Activated naive CD8-positive, alpha-beta T cell treated with anti-CD3 and anti-CD28 coated beads, Interleukin-2, amount 50 U/mL, for 24 hours (primary cell): Measurements from ENCODE around the gene CCNY.
A peak's percentile ranks its signal among the peaks of the same experiment; 100 is the strongest.

ENCODE experiments used
- ATAC-seq: fragments of 150-1000 bp; cut with Tn5 transposase; one replicate; pipeline ENCODE4 v1.10.0; 2021
- DNase-seq: peaks from one replicate; pipeline ENCODE4 v3.0.0; 2021
- H3K27ac Mint-ChIP-seq: one replicate; pipeline ENCODE4 v1.8.0; 2021; ENCODE audit warnings: mild to moderate bottlenecking, mixed read lengths
- H3K27me3 Mint-ChIP-seq: one replicate; pipeline ENCODE4 v1.8.0; 2021; ENCODE audit warnings: mixed read lengths
- H3K36me3 Mint-ChIP-seq: one replicate; pipeline ENCODE4 v1.8.0; 2021; ENCODE audit warnings: low read depth, mixed read lengths
- H3K4me1 Mint-ChIP-seq: one replicate; pipeline ENCODE4 v1.8.0; 2021; ENCODE audit warnings: mixed read lengths
- H3K4me3 Mint-ChIP-seq: one replicate; pipeline ENCODE4 v1.8.0; 2021; ENCODE audit warnings: mild to moderate bottlenecking, moderate library complexity, mixed read lengths
- H3K9me3 Mint-ChIP-seq: one replicate; pipeline ENCODE4 v1.8.0; 2021; ENCODE audit warnings: mixed read lengths

The CCNY gene

DNA sequence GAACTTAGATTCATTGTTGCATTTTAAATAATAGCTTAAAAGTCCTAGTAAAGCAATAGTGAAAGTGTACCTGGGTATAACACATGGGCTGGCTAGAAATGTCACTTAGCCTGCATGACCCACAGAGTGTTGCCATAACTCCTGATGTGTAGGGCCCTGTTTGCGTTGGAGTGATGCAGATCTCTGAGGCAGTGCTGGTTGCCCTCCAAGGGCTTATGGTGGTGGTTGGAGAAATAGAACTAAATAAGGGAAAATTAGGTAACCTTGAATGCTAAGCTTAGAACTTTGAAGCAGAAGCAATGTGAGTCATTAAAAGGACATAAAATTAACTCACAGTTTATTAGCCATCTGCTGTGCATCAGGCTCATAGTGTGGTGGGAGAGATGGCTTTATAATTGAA, 105.7 kb downstream of the CCNY start:
- H3K27me3 Mint-ChIP-seq: no peaks in the 10 kb centered on the region
- H3K9me3 Mint-ChIP-seq: peaks cover 61% of the 10 kb centered on the region
- peaks cover 57% of the 10 kb centered on the region for H3K36me3 Mint-ChIP-seq
- ATAC-seq (peak; percentile 76), DNase-seq (no peak)
- H3K4me3 Mint-ChIP-seq: no peak overlapping the region
- H3K4me1 Mint-ChIP-seq: peaks cover 50% of the 10 kb centered on the region
- peak overlapping the region; percentile 88 for H3K27ac Mint-ChIP-seq

GRCh38 chr10:35442592-35442991, 106.3 kb downstream of the CCNY start:
- no peak for DNase-seq
- peak; percentile 91 for ATAC-seq
- Mint-ChIP-seq H3K36me3 (peaks cover 54% of the 10 kb centered on the region), H3K27me3 (no peaks in the 10 kb centered on the region), H3K4me1 (peaks cover 55% of the 10 kb centered on the region), H3K4me3 (no peak overlapping the region), H3K27ac (peak overlapping the region; percentile 88), H3K9me3 (peaks cover 57% of the 10 kb centered on the region)

- no peak for DNase-seq
- Mint-ChIP-seq H3K27ac (peak overlapping the region; percentile 58), H3K4me3 (no peak overlapping the region), H3K4me1 (peaks cover 67% of the 10 kb centered on the region), H3K9me3 (peaks cover 52% of the 10 kb centered on the region), H3K36me3 (peaks cover 48% of the 10 kb centered on the region), H3K27me3 (no peaks in the 10 kb centered on the region)
- ATAC-seq: no peak
Measured at GRCh38 chr10:35443858-35444257, 107.5 kb downstream of the CCNY start.

- peaks cover 41% of the 10 kb centered on the region for H3K36me3 Mint-ChIP-seq
- H3K27me3 Mint-ChIP-seq: no peaks in the 10 kb centered on the region
- H3K4me3 Mint-ChIP-seq: no peak overlapping the region
- no peak for DNase-seq
- H3K9me3 Mint-ChIP-seq: peaks cover 42% of the 10 kb centered on the region
- peak overlapping the region; percentile 62 for H3K27ac Mint-ChIP-seq
- H3K4me1 Mint-ChIP-seq: peaks cover 80% of the 10 kb centered on the region
- ATAC-seq: no peak
Measured at GRCh38 chr10:35445150-35445884, 109.0 kb downstream of the CCNY start.

- no peak for DNase-seq
- no peak overlapping the region for H3K4me3 Mint-ChIP-seq
- H3K36me3 Mint-ChIP-seq: peaks cover 32% of the 10 kb centered on the region
- peaks cover 31% of the 10 kb centered on the region for H3K9me3 Mint-ChIP-seq
- H3K4me1 Mint-ChIP-seq: peaks cover 80% of the 10 kb centered on the region
- no peak for ATAC-seq
- H3K27ac Mint-ChIP-seq: no peak overlapping the region
- no peaks in the 10 kb centered on the region for H3K27me3 Mint-ChIP-seq
Measured at GRCh38 chr10:35446439-35446838, 110.1 kb downstream of the CCNY start.

DNA sequence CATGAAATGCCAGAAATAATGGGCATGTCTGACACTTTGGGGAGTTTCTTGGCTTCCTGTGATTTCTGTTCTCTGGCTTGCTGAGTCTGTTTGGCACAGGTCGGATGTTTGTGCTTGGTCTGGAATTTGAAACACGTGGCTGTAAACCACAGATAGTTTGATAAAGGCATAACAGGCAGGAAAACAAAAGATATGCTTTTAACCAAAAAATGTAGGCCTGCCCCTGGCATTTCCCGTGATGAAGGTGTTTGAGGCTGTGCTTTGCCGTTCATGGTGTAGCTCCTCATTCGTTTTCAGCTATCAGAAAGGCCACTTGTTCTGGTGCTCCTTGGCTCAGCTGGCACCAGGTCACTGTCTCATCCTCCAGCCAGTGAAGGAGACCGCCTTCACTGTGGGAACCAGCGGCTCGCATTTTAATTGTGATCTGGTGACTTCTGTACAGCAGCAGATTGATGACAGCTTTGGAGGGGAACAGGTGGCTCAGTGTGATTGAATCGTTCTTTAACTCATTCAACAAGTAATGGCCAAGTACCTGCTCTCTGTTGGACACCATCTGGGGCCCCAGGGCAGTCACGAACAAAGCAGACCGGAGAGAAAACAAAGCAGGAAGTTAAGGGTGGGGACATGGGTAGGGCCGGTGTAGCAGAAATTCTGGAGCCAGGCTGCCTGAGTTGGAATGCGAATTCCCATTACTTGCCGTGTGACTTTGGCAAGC, 111.5 kb downstream of the CCNY start:
- peaks cover 79% of the 10 kb centered on the region for H3K4me1 Mint-ChIP-seq
- H3K36me3 Mint-ChIP-seq: peaks cover 25% of the 10 kb centered on the region
- DNase-seq: no peak
- H3K9me3 Mint-ChIP-seq: peaks cover 20% of the 10 kb centered on the region
- ATAC-seq: peak; percentile 17
- H3K27ac Mint-ChIP-seq: peak overlapping the region; percentile 68
- peak overlapping the region; percentile 35 for H3K4me3 Mint-ChIP-seq
- H3K27me3 Mint-ChIP-seq: no peaks in the 10 kb centered on the region

DNA sequence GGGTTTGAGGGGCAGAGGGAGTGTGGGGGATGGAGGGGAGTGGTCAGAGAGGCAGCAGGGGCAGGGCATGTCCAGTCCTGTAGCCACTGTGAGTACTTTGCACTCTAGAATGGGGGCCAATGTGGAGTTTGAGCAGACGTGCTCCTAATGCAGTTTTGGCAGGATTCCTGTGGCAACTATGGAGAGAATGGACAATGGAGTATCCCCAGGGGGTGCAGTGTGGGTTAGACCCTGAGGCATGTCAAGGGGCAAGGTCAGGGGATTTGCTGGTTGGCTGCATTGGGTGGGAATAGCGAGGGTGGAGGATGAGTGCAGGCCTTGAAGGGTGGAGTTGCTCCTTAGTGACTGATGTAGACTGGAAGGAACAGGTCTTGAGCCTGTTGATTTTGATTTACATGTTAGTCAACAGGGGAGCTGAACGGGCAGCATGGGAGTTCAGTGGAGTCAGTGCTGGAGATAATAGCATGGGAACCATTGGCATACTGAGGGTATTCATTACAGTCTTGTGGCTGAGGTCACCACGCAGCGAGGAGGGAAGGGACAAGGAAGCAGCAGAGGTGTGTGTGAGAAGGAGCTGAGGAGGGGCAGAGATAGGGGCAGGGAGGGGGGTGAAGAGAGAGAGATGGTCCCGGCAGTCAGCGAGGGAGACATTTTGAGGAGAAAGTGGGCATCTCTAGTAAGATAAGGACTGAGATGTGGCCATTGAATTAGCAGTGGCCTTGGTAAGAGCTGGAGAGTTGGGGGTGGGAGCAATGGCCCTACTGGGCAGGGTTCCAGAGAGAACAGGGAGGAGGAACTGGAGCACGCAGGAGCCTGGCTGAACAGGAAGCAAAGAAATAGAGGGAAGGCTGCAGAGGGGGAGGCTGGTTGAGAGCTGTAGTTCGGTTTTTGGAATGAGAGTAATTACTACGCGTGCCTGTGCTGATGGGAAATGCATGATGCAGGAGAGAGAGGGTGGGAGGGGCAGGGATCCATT, 112.7 kb downstream of the CCNY start:
- H3K36me3 Mint-ChIP-seq: peaks cover 17% of the 10 kb centered on the region
- H3K9me3 Mint-ChIP-seq: peaks cover 12% of the 10 kb centered on the region
- ATAC-seq (no peak), DNase-seq (no peak)
- peak overlapping the region; percentile 68 for H3K27ac Mint-ChIP-seq
- H3K4me1 Mint-ChIP-seq: peaks cover 83% of the 10 kb centered on the region
- H3K27me3 Mint-ChIP-seq: no peaks in the 10 kb centered on the region
- H3K4me3 Mint-ChIP-seq: no peak overlapping the region

DNA sequence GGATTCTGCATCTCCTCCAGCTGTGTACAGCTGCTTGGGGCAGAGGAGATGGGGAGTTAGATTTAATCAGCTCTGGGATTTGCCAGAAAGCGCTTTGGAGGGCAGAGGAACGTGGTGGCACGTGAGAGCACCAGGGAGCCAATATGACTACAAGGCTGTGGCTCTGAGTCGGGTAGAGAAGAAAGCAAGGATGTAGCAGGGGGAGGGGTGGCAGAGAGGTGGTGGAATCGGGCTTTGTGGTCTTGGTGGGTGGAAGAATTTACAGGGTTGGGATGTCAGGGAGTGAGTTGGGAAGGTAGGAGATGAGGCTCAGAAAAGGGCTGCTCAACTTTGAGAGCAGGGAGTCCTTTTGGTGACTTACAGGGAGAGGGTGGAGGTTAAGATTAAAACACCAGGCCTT, 113.6 kb downstream of the CCNY start:
- ATAC-seq: no peak
- no peak for DNase-seq
- Mint-ChIP-seq H3K36me3 (peaks cover 9% of the 10 kb centered on the region), H3K4me3 (no peak overlapping the region), H3K27me3 (no peaks in the 10 kb centered on the region), H3K27ac (peak overlapping the region; percentile 28), H3K9me3 (peaks cover 7% of the 10 kb centered on the region), H3K4me1 (peaks cover 84% of the 10 kb centered on the region)

DNA sequence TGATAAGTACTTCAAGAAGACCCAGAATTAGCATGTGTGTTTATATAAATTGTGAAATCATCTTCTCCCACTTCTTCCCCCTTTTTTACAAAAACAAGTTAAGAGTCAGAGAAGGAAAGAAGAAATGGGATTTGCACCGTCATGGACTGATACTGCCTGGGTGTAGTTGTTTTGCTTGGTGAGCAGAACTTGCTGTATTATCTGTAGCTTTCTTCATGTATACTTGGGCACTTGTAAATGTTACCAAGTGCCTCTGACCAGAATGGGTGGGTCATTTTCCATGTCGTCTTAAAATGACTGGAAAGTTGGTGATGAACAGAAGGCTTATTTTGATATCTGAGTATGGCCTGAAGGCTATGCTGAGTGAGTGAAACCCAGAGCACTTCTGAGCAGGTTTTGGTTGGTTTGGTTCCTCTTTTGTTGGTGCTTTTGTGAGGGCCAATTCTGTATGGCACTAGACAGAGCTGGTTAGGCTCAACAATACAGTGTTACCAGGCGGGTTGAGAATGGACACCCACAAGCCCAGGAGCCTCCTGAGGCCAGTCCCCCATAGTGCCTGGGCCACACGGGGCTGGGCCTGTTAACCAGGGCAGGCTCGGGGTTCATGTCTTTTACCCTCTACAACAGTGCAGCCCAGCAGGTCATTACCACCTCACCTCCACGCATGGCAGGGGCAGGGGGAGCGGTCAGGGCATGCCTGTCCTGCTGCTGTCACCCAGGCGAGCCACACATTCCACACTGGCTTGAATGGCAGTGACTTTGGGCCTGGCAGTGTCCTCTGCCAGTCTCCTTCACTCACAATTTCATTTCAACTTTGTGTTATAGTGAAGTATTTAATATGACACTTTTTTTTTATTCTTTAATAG, 115.1 kb downstream of the CCNY start:
- DNase-seq: no peak
- H3K4me1 Mint-ChIP-seq: peaks cover 83% of the 10 kb centered on the region
- peaks cover 3% of the 10 kb centered on the region for H3K36me3 Mint-ChIP-seq
- no peak overlapping the region for H3K27ac Mint-ChIP-seq
- H3K4me3 Mint-ChIP-seq: no peak overlapping the region
- peak; percentile 44 for ATAC-seq
- no peaks in the 10 kb centered on the region for H3K9me3 Mint-ChIP-seq
- no peaks in the 10 kb centered on the region for H3K27me3 Mint-ChIP-seq

GRCh38 chr10:35452171-35452570, 115.9 kb downstream of the CCNY start:
- no peaks in the 10 kb centered on the region for H3K9me3 Mint-ChIP-seq
- peaks cover 82% of the 10 kb centered on the region for H3K4me1 Mint-ChIP-seq
- no peaks in the 10 kb centered on the region for H3K36me3 Mint-ChIP-seq
- H3K4me3 Mint-ChIP-seq: no peak overlapping the region
- ATAC-seq (no peak), DNase-seq (no peak)
- no peak overlapping the region for H3K27ac Mint-ChIP-seq
- H3K27me3 Mint-ChIP-seq: no peaks in the 10 kb centered on the region

DNA sequence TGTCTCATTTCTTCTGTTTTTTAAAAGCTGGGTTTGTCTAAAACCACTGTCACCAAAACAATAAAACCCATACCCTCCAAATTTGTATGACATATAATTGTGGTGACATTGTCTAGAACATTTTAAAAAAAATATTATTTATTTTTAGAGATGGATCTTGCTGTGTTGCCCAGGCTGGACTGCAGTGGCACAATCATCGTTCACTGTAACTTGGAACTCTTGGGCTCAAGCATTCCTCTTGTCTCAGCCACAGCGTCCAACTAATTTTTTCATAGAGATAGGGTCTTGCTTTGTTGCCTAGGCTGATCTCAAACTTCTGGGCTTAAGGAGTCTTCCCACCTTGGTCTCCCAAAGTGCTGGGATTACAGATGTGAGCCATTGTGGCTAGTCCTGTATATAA, 116.5 kb downstream of the CCNY start:
- ATAC-seq: no peak
- H3K9me3 Mint-ChIP-seq: no peaks in the 10 kb centered on the region
- peaks cover 80% of the 10 kb centered on the region for H3K4me1 Mint-ChIP-seq
- H3K27ac Mint-ChIP-seq: no peak overlapping the region
- no peak overlapping the region for H3K4me3 Mint-ChIP-seq
- H3K36me3 Mint-ChIP-seq: no peaks in the 10 kb centered on the region
- no peak for DNase-seq
- H3K27me3 Mint-ChIP-seq: no peaks in the 10 kb centered on the region

GRCh38 chr10:35453855-35454532, 117.7 kb downstream of the CCNY start:
- Mint-ChIP-seq H3K4me1 (peaks cover 79% of the 10 kb centered on the region), H3K27me3 (no peaks in the 10 kb centered on the region), H3K36me3 (no peaks in the 10 kb centered on the region), H3K9me3 (no peaks in the 10 kb centered on the region), H3K4me3 (no peak overlapping the region), H3K27ac (no peak overlapping the region)
- DNase-seq (no peak), ATAC-seq (no peak)

DNA sequence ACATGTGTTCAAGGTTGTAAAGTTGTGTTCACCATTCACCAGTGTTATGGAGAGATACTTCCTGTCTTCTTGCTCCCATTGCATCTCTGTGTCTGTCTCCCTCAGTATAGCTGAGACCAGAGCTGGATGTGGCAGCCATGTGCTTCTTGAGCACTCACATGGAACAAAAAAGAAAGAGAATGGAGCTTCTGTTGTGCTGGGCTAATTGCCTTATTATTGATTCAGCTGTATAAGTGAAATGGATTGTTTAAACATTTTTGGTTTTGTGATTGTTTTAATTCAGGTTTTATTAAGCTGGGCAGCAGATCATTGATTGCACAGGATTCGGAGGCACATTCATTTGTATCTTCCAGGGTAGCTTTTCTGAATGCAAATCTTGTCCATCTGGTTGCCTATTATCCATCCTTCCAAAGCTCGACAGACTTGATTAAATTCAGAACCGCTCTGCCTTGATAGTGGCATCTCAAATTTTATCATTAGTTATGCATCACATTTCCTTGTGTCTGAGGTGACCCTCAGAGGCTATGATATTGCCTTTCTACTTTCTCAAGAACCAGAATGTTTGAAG, 119.9 kb downstream of the CCNY start:
- H3K27me3 Mint-ChIP-seq: no peaks in the 10 kb centered on the region
- no peaks in the 10 kb centered on the region for H3K36me3 Mint-ChIP-seq
- peaks cover 78% of the 10 kb centered on the region for H3K4me1 Mint-ChIP-seq
- ATAC-seq (no peak), DNase-seq (no peak)
- no peak overlapping the region for H3K27ac Mint-ChIP-seq
- H3K9me3 Mint-ChIP-seq: no peaks in the 10 kb centered on the region
- no peak overlapping the region for H3K4me3 Mint-ChIP-seq
